NB4 (cell line): ENCODE data around the gene GMCL1.

Experiments used
- MAX ChIP-seq: IDR thresholded peaks from 2 replicates; pipeline ENCODE4 v1.6.1; 2011; ENCODE audit warnings: low read depth, low read length
- MYC ChIP-seq: IDR thresholded peaks from 2 replicates; pipeline ENCODE4 v1.6.1; 2011; ENCODE audit warnings: low read depth, low read length
- POLR2A ChIP-seq: IDR thresholded peaks from 2 replicates; pipeline ENCODE4 v1.6.1; 2011; ENCODE audit warnings: mild to moderate bottlenecking; ENCODE audit not compliant: insufficient read length; ENCODE audit errors: extremely low read depth
- TF ChIP-seq, protein P1 (sequence below): IDR thresholded peaks from one replicate; pipeline ENCODE4 v1.5.1; 2012; ENCODE audit warnings: low read depth, low read length

DNA sequence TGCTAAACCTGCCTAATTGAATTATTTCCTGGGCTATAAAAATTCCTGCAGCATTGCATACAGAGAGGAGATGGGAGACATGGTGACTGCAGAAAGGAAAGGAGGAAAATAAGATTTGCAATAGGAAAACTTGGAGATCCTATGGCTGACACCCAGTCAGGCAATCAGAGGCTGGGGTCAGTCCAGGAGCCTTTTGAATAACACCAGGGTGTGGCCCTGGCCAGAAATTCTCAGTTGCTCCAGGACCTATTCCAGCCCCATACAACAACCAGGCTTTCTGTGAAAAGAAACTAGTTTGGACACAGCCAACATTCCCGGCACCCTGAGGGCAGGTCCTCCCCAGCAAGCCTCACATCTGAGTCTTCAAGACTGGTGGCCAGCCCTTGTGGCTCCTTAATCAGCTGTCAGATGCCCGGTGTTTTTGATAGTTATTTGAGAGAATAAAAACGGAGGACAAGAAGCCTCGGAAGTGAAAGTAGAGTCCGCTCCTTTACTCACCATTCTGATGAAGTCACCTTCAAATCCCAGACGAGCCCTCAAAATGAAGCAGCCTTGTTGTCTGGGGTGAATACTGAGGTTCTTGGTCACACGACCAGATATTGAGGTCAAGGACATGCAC is 31.1 kb upstream of the GMCL1 start:
- TF ChIP-seq, protein P1, sequence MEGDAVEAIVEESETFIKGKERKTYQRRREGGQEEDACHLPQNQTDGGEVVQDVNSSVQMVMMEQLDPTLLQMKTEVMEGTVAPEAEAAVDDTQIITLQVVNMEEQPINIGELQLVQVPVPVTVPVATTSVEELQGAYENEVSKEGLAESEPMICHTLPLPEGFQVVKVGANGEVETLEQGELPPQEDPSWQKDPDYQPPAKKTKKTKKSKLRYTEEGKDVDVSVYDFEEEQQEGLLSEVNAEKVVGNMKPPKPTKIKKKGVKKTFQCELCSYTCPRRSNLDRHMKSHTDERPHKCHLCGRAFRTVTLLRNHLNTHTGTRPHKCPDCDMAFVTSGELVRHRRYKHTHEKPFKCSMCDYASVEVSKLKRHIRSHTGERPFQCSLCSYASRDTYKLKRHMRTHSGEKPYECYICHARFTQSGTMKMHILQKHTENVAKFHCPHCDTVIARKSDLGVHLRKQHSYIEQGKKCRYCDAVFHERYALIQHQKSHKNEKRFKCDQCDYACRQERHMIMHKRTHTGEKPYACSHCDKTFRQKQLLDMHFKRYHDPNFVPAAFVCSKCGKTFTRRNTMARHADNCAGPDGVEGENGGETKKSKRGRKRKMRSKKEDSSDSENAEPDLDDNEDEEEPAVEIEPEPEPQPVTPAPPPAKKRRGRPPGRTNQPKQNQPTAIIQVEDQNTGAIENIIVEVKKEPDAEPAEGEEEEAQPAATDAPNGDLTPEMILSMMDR = no peak
- TF ChIP-seq MYC (no peak), POLR2A (no peak), MAX (no peak)
